A673 (cell line): Measurements from ENCODE around the gene C5orf15. TPM values are rescaled to one million over a fixed set of nuclear protein-coding genes. Genes with fewer than 3 reads are reported as not detected.
"Not testable (repeated sequence)": the region's sequence is repeated elsewhere in the genome, so short reads cannot be mapped to it uniquely, and the experiment has no call there.

Source experiments
- BruUV-seq: library from RNA; stranded (reverse); fragments of 400-500 nt; replicated peaks from 2 replicates; lab custom pipeline; 2021; lab: Mats Ljungman, UMichigan
- CTCF ChIA-PET: fragments of 300-600 bp; sonication (Branson Sonifier 250); formaldehyde crosslinking; loops from one replicate; lab custom pipeline; 2022; ENCODE audit warnings: antibody characterized with exemption; lab: Charles Lee
- POLR2A ChIA-PET: fragments of 300-600 bp; sonication (Branson Sonifier 250); formaldehyde crosslinking; loops from one replicate; lab custom pipeline; 2022; ENCODE audit warnings: antibody characterized with exemption; ENCODE audit not compliant: low non-redundant PET; lab: Charles Lee
- DNase-seq: peaks from one replicate; pipeline ENCODE4 v3.0.0-alpha.2; 2015; ENCODE audit warnings: low spot score
- H3K27ac ChIP-seq: fragments of 200-600 bp; sonication (generic); 2 replicates; pipeline ENCODE4 v1.5.1; 2016; ENCODE audit warnings: mixed run types, low read depth, mild to moderate bottlenecking, mixed read lengths, antibody characterized with exemption, low read length; ENCODE audit not compliant: poor library complexity, severe bottlenecking
- H3K27me3 ChIP-seq: fragments of 200-600 bp; sonication (generic); replicated peaks from 2 replicates; pipeline ENCODE4 v1.6.1; 2017; ENCODE audit warnings: mixed run types, low read depth, mild to moderate bottlenecking, mixed read lengths, antibody characterized with exemption, low read length; ENCODE audit not compliant: insufficient read depth, poor library complexity
- H3K36me3 ChIP-seq: fragments of 200-600 bp; sonication (generic); 2 replicates; pipeline ENCODE4 v1.6.1; 2016; ENCODE audit warnings: mixed run types, mild to moderate bottlenecking, mixed read lengths, antibody characterized with exemption, low read length; ENCODE audit not compliant: insufficient read depth, poor library complexity, severe bottlenecking
- H3K4me1 ChIP-seq: fragments of 200-600 bp; sonication (generic); 2 replicates; pipeline ENCODE4 v1.6.1; 2017; ENCODE audit warnings: mixed run types, mild to moderate bottlenecking, mixed read lengths, antibody characterized with exemption, low read length; ENCODE audit not compliant: insufficient read depth, poor library complexity, severe bottlenecking
- H3K4me3 ChIP-seq: fragments of 200-600 bp; sonication (generic); 2 replicates; pipeline ENCODE4 v1.5.1; 2016; ENCODE audit warnings: low read depth, mixed run types, mild to moderate bottlenecking, mixed read lengths, low read length; ENCODE audit not compliant: poor library complexity, severe bottlenecking
- H3K9me3 ChIP-seq: fragments of 200-600 bp; sonication (generic); 2 replicates; pipeline ENCODE4 v1.6.1; 2016; ENCODE audit warnings: mixed run types, low read depth, mild to moderate bottlenecking, mixed read lengths, antibody characterized with exemption, low read length; ENCODE audit not compliant: poor library complexity, severe bottlenecking
- EZH2 ChIP-seq: fragments of 200-600 bp; sonication (generic); IDR thresholded peaks from 2 replicates; pipeline ENCODE4 v1.6.1; 2017; ENCODE audit warnings: borderline replicate concordance, low read depth, mild to moderate bottlenecking, mixed read lengths, antibody characterized with exemption, low read length; ENCODE audit not compliant: poor library complexity, severe bottlenecking
- intact Hi-C: fragments of 100-400 bp; cut with micrococcal nuclease; formaldehyde crosslinking; loops from one replicate; pipeline ENCODE4 v1.10.0; 2022; ENCODE audit not compliant: unreplicated experiment
- total RNA-seq: library from RNA; stranded (reverse); gene quantifications from 2 replicates; pipeline ENCODE4 v1.2.3, GENCODE V29; 2021
- TF ChIP-seq, protein P1 (sequence below): fragments of 300-800, 200-600 bp; sonication (generic); conservative IDR thresholded peaks from 2 replicates; pipeline ENCODE4 v1.5.1; 2017; ENCODE audit warnings: low read depth, mild to moderate bottlenecking, antibody characterized with exemption, low read length, moderate library complexity, mixed read lengths

The C5orf15 gene
- total RNA-seq, 1 experiment from 2014 or later: 40.8 TPM

- CTCF ChIA-PET: no interaction called here
- POLR2A ChIA-PET: interaction anchor here (0.6 kb wide), 1 partner anchor 243 kb away, joined by 3 read pairs; no protein-coding TSS in a partner anchor
- DNase-seq: no peak
- H3K4me3 ChIP-seq: no peak overlapping the region
- TF ChIP-seq EZH2: no peak
- TF ChIP-seq, protein P1, sequence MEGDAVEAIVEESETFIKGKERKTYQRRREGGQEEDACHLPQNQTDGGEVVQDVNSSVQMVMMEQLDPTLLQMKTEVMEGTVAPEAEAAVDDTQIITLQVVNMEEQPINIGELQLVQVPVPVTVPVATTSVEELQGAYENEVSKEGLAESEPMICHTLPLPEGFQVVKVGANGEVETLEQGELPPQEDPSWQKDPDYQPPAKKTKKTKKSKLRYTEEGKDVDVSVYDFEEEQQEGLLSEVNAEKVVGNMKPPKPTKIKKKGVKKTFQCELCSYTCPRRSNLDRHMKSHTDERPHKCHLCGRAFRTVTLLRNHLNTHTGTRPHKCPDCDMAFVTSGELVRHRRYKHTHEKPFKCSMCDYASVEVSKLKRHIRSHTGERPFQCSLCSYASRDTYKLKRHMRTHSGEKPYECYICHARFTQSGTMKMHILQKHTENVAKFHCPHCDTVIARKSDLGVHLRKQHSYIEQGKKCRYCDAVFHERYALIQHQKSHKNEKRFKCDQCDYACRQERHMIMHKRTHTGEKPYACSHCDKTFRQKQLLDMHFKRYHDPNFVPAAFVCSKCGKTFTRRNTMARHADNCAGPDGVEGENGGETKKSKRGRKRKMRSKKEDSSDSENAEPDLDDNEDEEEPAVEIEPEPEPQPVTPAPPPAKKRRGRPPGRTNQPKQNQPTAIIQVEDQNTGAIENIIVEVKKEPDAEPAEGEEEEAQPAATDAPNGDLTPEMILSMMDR: no peak
- H3K4me1 ChIP-seq: peaks cover 8% of the 10 kb centered on the region
- BruUV-seq: no TSS peak
- intact Hi-C loops: no loop called here
- no peak overlapping the region for H3K27ac ChIP-seq
- H3K36me3 ChIP-seq: no peaks in the 10 kb centered on the region
- no peaks in the 10 kb centered on the region for H3K27me3 ChIP-seq
- H3K9me3 ChIP-seq: no peaks in the 10 kb centered on the region
These were observed 31.8 kb downstream of the C5orf15 start for GRCh38 chr5:133936651-133937015.

DNA sequence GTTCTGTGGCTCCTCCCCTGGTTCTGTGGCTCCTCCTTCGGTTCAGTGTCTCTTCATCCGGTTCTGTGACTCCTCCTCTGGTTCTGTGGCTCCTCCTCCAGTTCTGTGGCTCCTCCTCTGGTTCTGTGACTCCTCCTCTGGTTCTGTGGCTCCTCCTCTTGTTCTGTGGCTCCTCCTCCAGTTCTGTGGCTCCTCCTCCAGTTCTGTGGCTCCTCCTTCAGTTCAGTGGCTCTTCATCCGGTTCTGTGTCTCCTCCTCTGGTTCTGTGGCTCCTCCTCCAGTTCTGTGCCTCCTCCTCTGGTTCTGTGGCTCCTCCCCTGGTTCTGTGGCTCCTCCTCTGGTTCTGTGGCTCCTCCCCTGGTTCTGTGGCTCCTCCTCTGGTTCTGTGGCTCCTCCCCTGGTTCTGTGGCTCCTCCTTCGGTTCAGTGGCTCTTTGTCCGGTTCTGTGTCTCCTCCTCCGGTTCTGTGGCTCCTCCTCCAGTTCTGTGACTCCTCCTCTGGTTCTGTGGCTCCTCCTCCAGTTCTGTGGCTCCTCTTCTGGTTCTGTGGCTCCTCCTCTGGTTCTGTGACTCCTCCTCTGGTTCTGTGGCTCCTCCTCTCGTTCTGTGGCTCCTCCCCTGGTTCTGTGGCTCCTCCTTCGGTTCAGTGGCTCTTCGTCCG is 32.3 kb downstream of the C5orf15 start:
- H3K4me3 ChIP-seq, CTCF ChIA-PET: not testable (repeated sequence)

DNA sequence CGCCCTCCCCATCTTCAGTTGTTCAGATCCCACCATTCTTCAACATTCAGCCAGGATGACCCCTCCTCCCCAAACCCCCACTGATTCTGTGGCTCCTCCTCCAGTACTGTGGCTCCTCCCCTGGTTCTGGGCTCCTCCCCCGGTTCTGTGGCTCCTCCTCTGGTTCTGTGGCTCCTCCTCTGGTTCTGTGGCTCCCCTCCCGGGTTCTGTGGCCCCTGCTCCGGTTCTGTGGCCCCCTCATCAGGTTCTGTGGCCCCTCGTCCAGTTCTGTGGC is 32.8 kb downstream of the C5orf15 start:
- Histone ChIP-seq H3K4me1 (peaks cover 9% of the 10 kb centered on the region), H3K27me3 (no peaks in the 10 kb centered on the region), H3K36me3 (no peaks in the 10 kb centered on the region), H3K4me3 (no peak overlapping the region), H3K27ac (no peak overlapping the region), H3K9me3 (no peaks in the 10 kb centered on the region)
- BruUV-seq: no TSS peak
- ChIA-PET CTCF (no interaction called here), POLR2A (no interaction called here)
- TF ChIP-seq, protein P1: no peak
- TF ChIP-seq EZH2: no peak
- intact Hi-C loops: no loop called here
- no peak for DNase-seq

More for the DNA sequence above, 32.3 kb downstream of the C5orf15 start:
- H3K27ac ChIP-seq, BruUV-seq, H3K9me3 ChIP-seq, H3K4me1 ChIP-seq, H3K36me3 ChIP-seq, intact Hi-C loops, H3K27me3 ChIP-seq, DNase-seq: not testable (repeated sequence)
- POLR2A ChIA-PET: interaction anchor here (0.6 kb wide), 1 partner anchor 244 kb away, joined by 3 read pairs; no protein-coding TSS in a partner anchor
